ENCODE data around the gene LRRC23. TPM values are rescaled to one million over a fixed set of nuclear protein-coding genes. Genes with fewer than 3 reads are reported as not detected.

Gene LRRC23
- total and polyA plus RNA-seq, 2 of the 4 experiments (the other 2 are of a cell fraction): 11.1 to 11.4 TPM

DNA sequence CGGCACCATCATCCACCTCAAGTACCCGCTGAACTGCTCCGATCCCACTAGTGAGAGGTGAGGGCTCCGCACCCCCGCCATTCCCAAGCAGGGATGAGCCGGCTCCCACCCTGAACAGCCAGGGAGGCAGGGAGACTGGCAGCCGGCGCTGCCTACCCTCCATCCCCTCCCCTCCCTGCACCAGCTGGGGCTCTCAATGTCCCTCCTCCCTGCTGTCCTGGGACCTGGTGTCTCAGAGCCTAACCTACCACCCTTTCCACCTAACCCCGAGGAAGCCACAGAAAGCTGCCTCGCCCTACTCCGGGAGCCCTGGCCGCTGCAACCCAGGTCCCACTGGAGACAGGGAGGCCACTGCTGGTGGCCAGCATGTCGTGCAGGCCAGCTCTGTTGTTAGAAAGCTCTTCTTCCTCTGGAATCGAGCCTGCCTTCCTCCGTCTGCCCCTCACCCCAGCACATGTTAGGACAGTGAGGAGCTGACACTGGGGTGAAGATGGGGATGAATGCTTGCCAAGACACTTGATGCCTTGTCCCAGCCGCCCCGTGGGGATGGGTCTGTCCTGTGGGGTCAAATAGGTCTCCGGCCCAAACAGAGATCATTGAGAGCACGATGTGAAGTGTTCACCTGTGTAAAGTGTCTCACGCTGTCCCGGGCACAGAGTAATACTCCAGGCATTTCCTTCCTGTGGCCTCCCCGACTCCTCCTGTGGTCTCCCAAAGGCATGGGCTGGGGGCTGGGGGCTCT lies 47.7 kb downstream of the LRRC23 start (continued):
- TF ChIP-seq, protein P1, sequence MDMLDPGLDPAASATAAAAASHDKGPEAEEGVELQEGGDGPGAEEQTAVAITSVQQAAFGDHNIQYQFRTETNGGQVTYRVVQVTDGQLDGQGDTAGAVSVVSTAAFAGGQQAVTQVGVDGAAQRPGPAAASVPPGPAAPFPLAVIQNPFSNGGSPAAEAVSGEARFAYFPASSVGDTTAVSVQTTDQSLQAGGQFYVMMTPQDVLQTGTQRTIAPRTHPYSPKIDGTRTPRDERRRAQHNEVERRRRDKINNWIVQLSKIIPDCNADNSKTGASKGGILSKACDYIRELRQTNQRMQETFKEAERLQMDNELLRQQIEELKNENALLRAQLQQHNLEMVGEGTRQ (IDR thresholded peaks at IDR 0.05; ENCODE audit: low read depth, low read length): no peak

GRCh38 chr12:6952863-6953441 lies 48.3 kb downstream of the LRRC23 start:
- H4K20me1 ChIP-seq (ENCODE audit: insufficient read depth, low read length): no peaks in the 10 kb centered on the region
- H4K5ac ChIP-seq (ENCODE audit: low read depth, low read length): no peak overlapping the region
- CTCF ChIA-PET: interaction anchor here (1.4 kb wide), 1 partner anchor 8 kb away, joined by 4 read pairs; no protein-coding TSS in a partner anchor
- H3K79me1 ChIP-seq (ENCODE audit: low read depth in 1 of 2, low read length in 2 of 2): no peaks in the 10 kb centered on the region
- ATAC-seq (ENCODE audit: low read depth) (no peak), DNase-seq (no peak)
- H2AFZ ChIP-seq (replicated peaks; ENCODE audit: low read length, poor library complexity): peak overlapping the region; percentile 87
- H2AK5ac ChIP-seq (ENCODE audit: low read depth, low read length): no peak overlapping the region
- H3K4me3 ChIP-seq (ENCODE audit: insufficient read depth, low read depth, low read length): no peak overlapping the region
- BruUV-seq (replicated peaks): no TSS peak
- H4K8ac ChIP-seq (ENCODE audit: low read depth in 2 of 2, low read length in 2 of 2): peak overlapping the region in 1 of 2 experiments; percentile 10; a peak in 1 of 4 replicates
- H3K27me3 ChIP-seq (ENCODE audit: control insufficient read depth, insufficient read depth, low read length): no peaks in the 10 kb centered on the region
- H3K4me2 ChIP-seq (ENCODE audit: low read depth, low read length): no peak overlapping the region
- H3K9ac ChIP-seq (ENCODE audit: low read depth, low read length): no peak overlapping the region
- no peaks in the 10 kb centered on the region for H3K36me3 ChIP-seq (ENCODE audit: control insufficient read depth, insufficient read depth, low read length)
- peak overlapping the region; percentile 81 for H2AK9ac ChIP-seq (replicated peaks; ENCODE audit: low read depth, low read length, poor library complexity)
- H3K18ac ChIP-seq (ENCODE audit: low read depth, low read length): no peak overlapping the region
- intact Hi-C loops (cut with micrococcal nuclease) (no loop called here), in situ Hi-C loops (cut with MboI; ENCODE audit: low sequenced_read_pairs) (no loop called here), dilution Hi-C loops (cut with HindIII; ENCODE audit: low sequenced_read_pairs, unreplicated experiment) (no loop called here)
- H3K14ac ChIP-seq (replicated peaks; ENCODE audit: low read depth, low read length): 0 out of 2 replicates have a peak overlapping the region, but pooled peaks have one; percentile 71
- H3K4me1 ChIP-seq (ENCODE audit: control insufficient read depth, insufficient read depth, low read length): 0 out of 2 replicates have a peak, but pooled peaks cover 2% of the 10 kb centered on the region
- H2BK15ac ChIP-seq (ENCODE audit: low read depth, low read length): no peak overlapping the region
- POLR2A ChIA-PET (ENCODE audit: unreplicated experiment): no interaction called here
- H2BK20ac ChIP-seq (ENCODE audit: low read depth, low read length): no peak overlapping the region
- H3K9me1 ChIP-seq (ENCODE audit: insufficient read depth, low read length): no peaks in the 10 kb centered on the region
- TF ChIP-seq RAD21 (IDR thresholded peaks at IDR 0.05; ENCODE audit: low read length): no peak
- no peak for TF ChIP-seq CHD1 (IDR thresholded peaks at IDR 0.05; ENCODE audit: low read depth, low read length)
- TF ChIP-seq, protein P1 (IDR thresholded peaks at IDR 0.05; ENCODE audit: low read depth, low read length): no peak
- no peak for TF ChIP-seq BHLHE40 (IDR thresholded peaks at IDR 0.05; ENCODE audit: low read depth, low read length)
- TF ChIP-seq RCOR1 (IDR thresholded peaks at IDR 0.05; ENCODE audit: insufficient replicate concordance, low read length): no peak
- no peak for TF ChIP-seq ELK1 (IDR thresholded peaks at IDR 0.05; ENCODE audit: borderline replicate concordance, low read depth, low read length)
- TF ChIP-seq NFE2L2 (IDR thresholded peaks at IDR 0.05; ENCODE audit: low read depth, low read length): no peak
- no peak for TF ChIP-seq MAFK (IDR thresholded peaks at IDR 0.05; ENCODE audit: low read depth, low read length)
- no peak overlapping the region for H3K56ac ChIP-seq (ENCODE audit: extremely low read depth, insufficient read depth, low read length)
- no peaks in the 10 kb centered on the region for H3K9me3 ChIP-seq (ENCODE audit: control insufficient read depth, insufficient read depth, low read length)
- H4K91ac ChIP-seq (ENCODE audit: insufficient read depth, low read depth, low read length): no peak overlapping the region
- H3K23ac ChIP-seq (ENCODE audit: low read depth, low read length): no peak overlapping the region
- H2BK5ac ChIP-seq (ENCODE audit: low read depth, low read length, poor library complexity, severe bottlenecking): no peak overlapping the region
- H3K4ac ChIP-seq (ENCODE audit: low read depth, low read length): no peak overlapping the region
- H2BK120ac ChIP-seq (ENCODE audit: low read depth, low read length): no peak overlapping the region
- 93% methylated on average over 10 of the region's 15 CpGs; no CpG with 5 or more reads in 1 of the 2 experiments for WGBS, 2 experiments (ENCODE audit: extremely low coverage in 2 of 2, insufficient read length in 1 of 2)
- H3K27ac ChIP-seq (ENCODE audit: insufficient read depth, low read length): no peak overlapping the region
